A549 (cell line): ENCODE data around the gene CARD14. TPM values are rescaled to one million over a fixed set of nuclear protein-coding genes. Genes with fewer than 3 reads are reported as not detected.
A peak's percentile ranks its signal among the peaks of the same experiment; 100 is the strongest.

Experiments used
- ATAC-seq, 2 experiments: fragments of 200-7000 bp in 1 of 2; fragments of >200 bp in 1 of 2; cut with Nextera tagmentation in 1 of 2; cut with Tn5 transposase in 1 of 2; 3 replicates each; pipeline versions ENCODE4 v1.8.0 to v1.9.1; 2018 to 2020; ENCODE audit warnings: mild to moderate bottlenecking in 1 of 2, moderate library complexity in 1 of 2
- CTCF ChIA-PET: fragments of 300-600 bp; sonication (Branson Sonifier 250); formaldehyde crosslinking; extraction: SDS; loops from one replicate; lab custom pipeline; 2021; ENCODE audit warnings: antibody characterized with exemption, inconsistent platforms; lab: Yijun Ruan, JAX
- POLR2A ChIA-PET: fragments of 350-600 bp; formaldehyde crosslinking; extraction: SDS; loops from one replicate; lab custom pipeline; 2021; ENCODE audit warnings: antibody characterized with exemption, inconsistent platforms; lab: Yijun Ruan, JAX
- DNase-seq, 2 experiments: peaks; one replicate each; pipeline versions ENCODE4 v3.0.0 to v3.0.0-alpha.2; 2011 to 2016; ENCODE audit warnings: low read depth in 1 of 2, low spot score in 1 of 2
- FAIRE-seq: peaks from 2 replicates; lab custom pipeline; 2011; peaks lifted over from hg19 to GRCh38; lab: Jason Lieb, UNC
- H3K27ac ChIP-seq, 2 experiments: fragments of >200 bp; sonication (Bioruptor Twin); formaldehyde crosslinking; 3 replicates each; pipeline ENCODE4 v1.5.1; 2016 to 2017
- H3K4me1 ChIP-seq: fragments of >200 bp; sonication (Bioruptor Twin); formaldehyde crosslinking; 3 replicates; pipeline ENCODE4 v1.6.1; 2016
- H3K4me2 ChIP-seq: fragments of >200 bp; sonication (Bioruptor Twin); formaldehyde crosslinking; 3 replicates; pipeline ENCODE4 v1.6.1; 2016
- H3K4me3 ChIP-seq: fragments of >200 bp; sonication (Bioruptor Twin); formaldehyde crosslinking; 3 replicates; pipeline ENCODE4 v1.5.1; 2016
- H3K9me3 ChIP-seq: fragments of >200 bp; sonication (Bioruptor Twin); formaldehyde crosslinking; 3 replicates; pipeline ENCODE4 v1.6.1; 2016
- CBX2 ChIP-seq: fragments of 200-600 bp; sonication (generic); IDR thresholded peaks from 2 replicates; pipeline ENCODE4 v1.6.1; 2016; ENCODE audit warnings: low read depth, mild to moderate bottlenecking, borderline replicate concordance
- CHD4 ChIP-seq: fragments of 200-600 bp; sonication (generic); IDR thresholded peaks from 2 replicates; pipeline ENCODE4 v1.6.1; 2016; ENCODE audit warnings: antibody characterized with exemption, mild to moderate bottlenecking, borderline replicate concordance
- ESRRA ChIP-seq: fragments of 150-350 bp; IDR thresholded peaks from 2 replicates; pipeline ENCODE4 v1.6.1; 2014; ENCODE audit warnings: mild to moderate bottlenecking, low read length, borderline replicate concordance
- HOXA7 ChIP-seq: fragments of 250-450 bp; sonication (Bioruptor Pico); IDR thresholded peaks from 2 replicates; pipeline ENCODE4 v1.5.0; 2020; ENCODE audit warnings: mild to moderate bottlenecking, moderate library complexity
- KDM5A ChIP-seq: fragments of 200-600 bp; sonication (generic); IDR thresholded peaks from 2 replicates; pipeline ENCODE4 v1.6.1; 2016; ENCODE audit warnings: antibody characterized with exemption, mild to moderate bottlenecking
- PHF8 ChIP-seq: fragments of 200-600 bp; sonication (generic); IDR thresholded peaks from 2 replicates; pipeline ENCODE4 v1.6.1; 2016; ENCODE audit warnings: low read depth, mild to moderate bottlenecking, antibody characterized with exemption, moderate library complexity, borderline replicate concordance
- RAD21 ChIP-seq, 2 experiments: fragments of >200 bp in 1 of 2; sonication (Bioruptor Twin) in 1 of 2; formaldehyde crosslinking in 1 of 2; IDR thresholded peaks in 1 of 2; conservative IDR thresholded peaks in 1 of 2; 2 replicates in 1 of 2; 3 replicates in 1 of 2; pipeline ENCODE4 v1.6.1; 2012 to 2018; ENCODE audit warnings: inconsistent platforms in 1 of 2
- RARB ChIP-seq: fragments of 250-450 bp; sonication (Bioruptor Pico); IDR thresholded peaks from 2 replicates; pipeline ENCODE4 v1.8.0; 2021; ENCODE audit warnings: mild to moderate bottlenecking, moderate library complexity
- RFX5 ChIP-seq: fragments of 450-650 bp; IDR thresholded peaks from 2 replicates; pipeline ENCODE4 v1.7.1; 2014; ENCODE audit warnings: antibody characterized with exemption, mild to moderate bottlenecking, moderate library complexity
- SMC3 ChIP-seq: fragments of >200 bp; sonication (Bioruptor Twin); formaldehyde crosslinking; IDR thresholded peaks from 3 replicates; pipeline ENCODE4 v1.6.1; 2018; ENCODE audit warnings: inconsistent platforms
- ZC3H11A ChIP-seq: fragments of 450-650 bp; IDR thresholded peaks from 2 replicates; pipeline ENCODE4 v1.6.1; 2014; ENCODE audit warnings: antibody characterized with exemption, mild to moderate bottlenecking
- WGBS: methylation state at CpG from one replicate; pipeline ENCODE4 v1.1.6; 2017; ENCODE audit errors: missing lambda C conversion rate; 5-methylcytosine and 5-hydroxymethylcytosine counted together
- polyA plus RNA-seq, 4 experiments: library from polyadenylated mRNA; depleted of rRNA in 3 of 4; stranded (reverse); fragments of >200 nt; fragmentation: RNase III in 1 of 4; extraction: RNeasy Plus Mini Kit Qiagen cat#74134 plus additional on column Dnase treatment in 1 of 4; gene quantifications; 2 replicates in 3 of 4; 3 replicates in 1 of 4; pipeline ENCODE4 v1.2.3, GENCODE V29; 2011 to 2017
- TF ChIP-seq, protein P1 (sequence below): IDR thresholded peaks from 2 replicates; pipeline ENCODE4 v1.6.1; 2012; ENCODE audit warnings: low read depth, borderline replicate concordance
- TF ChIP-seq, protein P2 (sequence below): IDR thresholded peaks from 2 replicates; pipeline ENCODE4 v1.6.1; 2012
- TF ChIP-seq, protein P3 (sequence below): fragments of 200-600 bp; sonication (generic); IDR thresholded peaks from 2 replicates; pipeline ENCODE4 v1.6.1; 2016; ENCODE audit warnings: antibody characterized with exemption, mild to moderate bottlenecking, moderate library complexity
- TF ChIP-seq, protein P4 (sequence below): fragments of 150-350 bp; IDR thresholded peaks from 2 replicates; pipeline ENCODE4 v1.6.1; 2014; ENCODE audit warnings: low read depth, mild to moderate bottlenecking, low read length

The CARD14 gene
- polyA plus RNA-seq, 2 of the 4 experiments (the other 2 are of a cell fraction): 0.17 to 0.18 TPM

DNA sequence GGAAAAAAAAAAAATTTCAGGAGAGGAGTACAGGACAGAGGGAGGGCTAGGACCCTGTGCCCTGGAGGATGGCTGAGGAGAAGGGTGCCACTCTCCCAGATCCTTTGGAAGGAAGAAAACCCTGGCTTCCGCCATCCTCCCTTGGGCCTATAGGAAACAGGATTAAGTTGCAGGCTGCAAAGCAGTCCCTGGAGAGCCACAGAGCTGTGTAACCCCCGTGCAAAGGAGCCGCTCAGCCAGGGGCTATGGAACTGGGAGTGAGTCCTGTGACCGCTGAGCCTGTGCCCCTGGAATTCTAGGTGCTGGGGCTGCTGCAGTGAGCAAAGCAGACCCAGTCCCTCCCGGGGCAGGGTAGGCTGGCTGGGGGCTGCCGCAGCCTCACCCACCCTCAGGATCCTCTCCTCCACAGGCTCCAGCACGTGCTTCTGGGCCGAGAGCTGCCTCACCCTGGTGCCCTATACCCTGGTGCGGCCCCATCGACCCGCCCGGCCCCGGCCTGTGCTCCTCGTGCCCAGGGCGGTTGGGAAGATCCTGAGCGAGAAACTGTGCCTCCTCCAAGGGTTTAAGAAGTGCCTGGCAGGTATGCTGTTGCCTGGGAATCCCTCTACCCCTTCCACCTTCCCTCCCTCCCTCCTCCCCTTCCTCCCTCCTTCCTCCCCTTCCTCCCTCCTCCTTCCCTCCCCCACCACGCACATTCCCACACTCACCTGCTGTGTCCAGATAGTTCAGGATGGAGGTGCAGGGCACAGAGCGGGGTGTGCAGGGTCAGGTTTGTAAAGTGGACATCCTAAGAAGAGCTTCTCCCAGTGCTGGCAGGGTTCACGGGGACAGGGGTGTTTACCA, 35.0 kb downstream of the CARD14 start:
- H3K4me3 ChIP-seq: no peak overlapping the region
- no peaks in the 10 kb centered on the region for H3K9me3 ChIP-seq
- H3K27ac ChIP-seq: no peak overlapping the region
- peak in 1 of 2 experiments; percentile 10; a peak in 1 of 6 replicates for ATAC-seq
- H3K4me1 ChIP-seq: peaks cover 6% of the 10 kb centered on the region; the same call in 2 of the 3 replicates
- CTCF ChIA-PET: interaction anchor here (0.6 to 2.5 kb wide), 7 partner anchors 9 to 1631 kb away, joined by 3 to 12 read pairs (median 4); no protein-coding TSS in a partner anchor
- no peak overlapping the region for H3K4me2 ChIP-seq
- FAIRE-seq: no peak
- no peak for DNase-seq
- POLR2A ChIA-PET: no interaction called here
- 89% methylated on average over 18 of the region's 19 CpGs for WGBS
- TF ChIP-seq ESRRA (no peak), SMC3 (no peak), HOXA7 (no peak), RFX5 (no peak), RAD21 (conservative IDR thresholded peaks at IDR 0.05 in 1 of 2, IDR thresholded peaks at IDR 0.05 in 1 of 2) (no peak), RARB (CRISPR knock-in tag) (no peak), KDM5A (no peak)
- TF ChIP-seq, all 56 proteins: peak for 0

DNA sequence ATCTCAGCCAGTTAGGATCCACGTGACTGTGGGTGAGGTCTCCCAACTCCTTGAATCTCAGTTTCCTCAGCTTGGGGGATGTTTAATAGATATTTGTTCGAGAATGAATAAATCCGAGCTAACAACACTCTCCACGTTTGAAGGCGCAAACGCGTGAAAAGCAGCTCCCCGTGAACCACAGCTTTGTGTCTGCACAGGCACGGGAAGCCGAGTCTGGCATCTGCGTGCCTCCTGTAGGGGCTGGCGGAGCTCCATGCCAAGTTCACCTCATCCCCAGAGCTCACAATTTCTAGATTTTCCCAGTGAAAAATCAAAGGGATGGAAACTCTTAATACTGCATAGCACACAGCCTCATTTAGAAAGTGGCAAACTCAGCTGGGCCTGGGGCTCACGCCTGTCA, 36.0 kb downstream of the CARD14 start:
- ChIA-PET POLR2A (no interaction called here), CTCF (interaction anchor here (1.4 to 2.9 kb wide), 4 partner anchors 8 to 104 kb away, joined by 4 to 34 read pairs (median 6); partner anchors contain the start of gene GAA)
- Histone ChIP-seq H3K4me1 (peaks cover 6% of the 10 kb centered on the region; the same call in 2 of the 3 replicates), H3K27ac (no peak overlapping the region), H3K4me2 (no peak overlapping the region), H3K4me3 (no peak overlapping the region)
- 94% methylated on average over 13 of the region's 13 CpGs for WGBS
- DNase-seq: no peak
- ATAC-seq: no peak
- no peak for TF ChIP-seq CHD4
- TF ChIP-seq PHF8: no peak
- TF ChIP-seq, all 56 proteins: peak for 0
- H3K9me3 ChIP-seq: no peaks in the 10 kb centered on the region
- FAIRE-seq: peak; percentile 28

DNA sequence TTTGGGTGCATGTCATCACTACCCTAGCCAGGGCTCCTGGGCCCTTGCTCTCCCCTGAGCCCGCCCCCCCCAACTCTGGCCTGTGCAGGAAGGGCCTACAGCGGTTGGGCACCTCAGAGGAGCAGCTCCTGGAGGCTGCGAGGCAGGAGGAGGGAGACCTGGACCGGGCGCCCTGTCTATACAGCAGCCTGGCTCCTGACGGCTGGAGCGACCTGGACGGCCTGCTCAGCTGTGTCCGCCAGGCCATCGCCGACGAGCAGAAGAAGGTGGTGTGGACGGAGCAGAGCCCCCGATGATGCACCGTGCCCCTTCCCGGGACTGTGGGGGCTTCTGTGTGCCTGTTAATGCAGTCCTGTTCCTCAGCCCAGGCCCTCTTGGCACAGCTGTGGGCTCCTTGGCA, 38.2 kb downstream of the CARD14 start:
- CTCF ChIA-PET: interaction anchor here (2.9 kb wide), 1 partner anchor 13 kb away, joined by 34 read pairs; no protein-coding TSS in a partner anchor
- 96% methylated on average over 11 of the region's 16 CpGs for WGBS
- no peak for FAIRE-seq
- Histone ChIP-seq H3K4me3 (no peak overlapping the region), H3K4me2 (no peak overlapping the region), H3K9me3 (no peaks in the 10 kb centered on the region), H3K27ac (no peak overlapping the region), H3K4me1 (peaks cover 6% of the 10 kb centered on the region; the same call in 2 of the 3 replicates)
- TF ChIP-seq RFX5 (no peak), CBX2 (no peak), SMC3 (no peak), KDM5A (no peak), HOXA7 (no peak), ZC3H11A (no peak), RARB (CRISPR knock-in tag) (no peak)
- TF ChIP-seq, protein P1, sequence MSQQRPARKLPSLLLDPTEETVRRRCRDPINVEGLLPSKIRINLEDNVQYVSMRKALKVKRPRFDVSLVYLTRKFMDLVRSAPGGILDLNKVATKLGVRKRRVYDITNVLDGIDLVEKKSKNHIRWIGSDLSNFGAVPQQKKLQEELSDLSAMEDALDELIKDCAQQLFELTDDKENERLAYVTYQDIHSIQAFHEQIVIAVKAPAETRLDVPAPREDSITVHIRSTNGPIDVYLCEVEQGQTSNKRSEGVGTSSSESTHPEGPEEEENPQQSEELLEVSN: no peak
- TF ChIP-seq, protein P2, sequence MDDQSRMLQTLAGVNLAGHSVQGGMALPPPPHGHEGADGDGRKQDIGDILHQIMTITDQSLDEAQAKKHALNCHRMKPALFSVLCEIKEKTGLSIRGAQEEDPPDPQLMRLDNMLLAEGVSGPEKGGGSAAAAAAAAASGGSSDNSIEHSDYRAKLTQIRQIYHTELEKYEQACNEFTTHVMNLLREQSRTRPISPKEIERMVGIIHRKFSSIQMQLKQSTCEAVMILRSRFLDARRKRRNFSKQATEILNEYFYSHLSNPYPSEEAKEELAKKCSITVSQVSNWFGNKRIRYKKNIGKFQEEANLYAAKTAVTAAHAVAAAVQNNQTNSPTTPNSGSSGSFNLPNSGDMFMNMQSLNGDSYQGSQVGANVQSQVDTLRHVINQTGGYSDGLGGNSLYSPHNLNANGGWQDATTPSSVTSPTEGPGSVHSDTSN: no peak
- TF ChIP-seq, protein P3, sequence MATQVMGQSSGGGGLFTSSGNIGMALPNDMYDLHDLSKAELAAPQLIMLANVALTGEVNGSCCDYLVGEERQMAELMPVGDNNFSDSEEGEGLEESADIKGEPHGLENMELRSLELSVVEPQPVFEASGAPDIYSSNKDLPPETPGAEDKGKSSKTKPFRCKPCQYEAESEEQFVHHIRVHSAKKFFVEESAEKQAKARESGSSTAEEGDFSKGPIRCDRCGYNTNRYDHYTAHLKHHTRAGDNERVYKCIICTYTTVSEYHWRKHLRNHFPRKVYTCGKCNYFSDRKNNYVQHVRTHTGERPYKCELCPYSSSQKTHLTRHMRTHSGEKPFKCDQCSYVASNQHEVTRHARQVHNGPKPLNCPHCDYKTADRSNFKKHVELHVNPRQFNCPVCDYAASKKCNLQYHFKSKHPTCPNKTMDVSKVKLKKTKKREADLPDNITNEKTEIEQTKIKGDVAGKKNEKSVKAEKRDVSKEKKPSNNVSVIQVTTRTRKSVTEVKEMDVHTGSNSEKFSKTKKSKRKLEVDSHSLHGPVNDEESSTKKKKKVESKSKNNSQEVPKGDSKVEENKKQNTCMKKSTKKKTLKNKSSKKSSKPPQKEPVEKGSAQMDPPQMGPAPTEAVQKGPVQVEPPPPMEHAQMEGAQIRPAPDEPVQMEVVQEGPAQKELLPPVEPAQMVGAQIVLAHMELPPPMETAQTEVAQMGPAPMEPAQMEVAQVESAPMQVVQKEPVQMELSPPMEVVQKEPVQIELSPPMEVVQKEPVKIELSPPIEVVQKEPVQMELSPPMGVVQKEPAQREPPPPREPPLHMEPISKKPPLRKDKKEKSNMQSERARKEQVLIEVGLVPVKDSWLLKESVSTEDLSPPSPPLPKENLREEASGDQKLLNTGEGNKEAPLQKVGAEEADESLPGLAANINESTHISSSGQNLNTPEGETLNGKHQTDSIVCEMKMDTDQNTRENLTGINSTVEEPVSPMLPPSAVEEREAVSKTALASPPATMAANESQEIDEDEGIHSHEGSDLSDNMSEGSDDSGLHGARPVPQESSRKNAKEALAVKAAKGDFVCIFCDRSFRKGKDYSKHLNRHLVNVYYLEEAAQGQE: no peak
- TF ChIP-seq, protein P4, sequence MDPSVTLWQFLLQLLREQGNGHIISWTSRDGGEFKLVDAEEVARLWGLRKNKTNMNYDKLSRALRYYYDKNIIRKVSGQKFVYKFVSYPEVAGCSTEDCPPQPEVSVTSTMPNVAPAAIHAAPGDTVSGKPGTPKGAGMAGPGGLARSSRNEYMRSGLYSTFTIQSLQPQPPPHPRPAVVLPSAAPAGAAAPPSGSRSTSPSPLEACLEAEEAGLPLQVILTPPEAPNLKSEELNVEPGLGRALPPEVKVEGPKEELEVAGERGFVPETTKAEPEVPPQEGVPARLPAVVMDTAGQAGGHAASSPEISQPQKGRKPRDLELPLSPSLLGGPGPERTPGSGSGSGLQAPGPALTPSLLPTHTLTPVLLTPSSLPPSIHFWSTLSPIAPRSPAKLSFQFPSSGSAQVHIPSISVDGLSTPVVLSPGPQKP: no peak
- no peak for DNase-seq
- POLR2A ChIA-PET: no interaction called here
- ATAC-seq: peak in 1 of 2 experiments; percentile 8; a peak in 2 of 6 replicates
